Loucy (cell line): ENCODE measurements around the gene CUL5.

Source experiments
- CTCF ChIP-seq: fragments of 200-600 bp; sonication (generic); conservative IDR thresholded peaks from 2 replicates; pipeline ENCODE4 v1.5.1; 2014; ENCODE audit warnings: mild to moderate bottlenecking, antibody characterized with exemption, low read length
- EZH2phosphoT487 ChIP-seq: fragments of 200-600 bp; IDR thresholded peaks from 2 replicates; pipeline ENCODE4 v1.6.1; 2018; ENCODE audit warnings: antibody characterized with exemption, mild to moderate bottlenecking, moderate library complexity, borderline replicate concordance

- peak; percentile 55 for TF ChIP-seq CTCF
- TF ChIP-seq EZH2phosphoT487 = no peak
These were observed 127.3 kb downstream of the CUL5 start for GRCh38 chr11:108135845-108136544.
